HFFc6 (cell line): Measurements from ENCODE around the gene SNRNP48. TPM values are rescaled to one million over a fixed set of nuclear protein-coding genes. Genes with fewer than 3 reads are reported as not detected.

Experiments
- DNase-seq: peaks from one replicate; pipeline ENCODE4 v3.0.0-alpha.2; 2018
- H3K27ac Mint-ChIP-seq: 2 replicates; pipeline ENCODE4 v1.8.0; 2020; ENCODE audit warnings: mild to moderate bottlenecking, mixed read lengths
- H3K27me3 Mint-ChIP-seq: 2 replicates; pipeline ENCODE4 v1.8.0; 2021; ENCODE audit warnings: mild to moderate bottlenecking, moderate library complexity, mixed read lengths; ENCODE audit not compliant: insufficient read depth
- H3K36me3 Mint-ChIP-seq: 2 replicates; pipeline ENCODE4 v1.8.0; 2021; ENCODE audit warnings: low read depth, mixed read lengths
- H3K4me1 Mint-ChIP-seq: 2 replicates; pipeline ENCODE4 v1.8.0; 2020; ENCODE audit warnings: low read depth, mixed read lengths
- H3K4me3 Mint-ChIP-seq: 2 replicates; pipeline ENCODE4 v1.8.0; 2020; ENCODE audit warnings: mild to moderate bottlenecking, moderate library complexity, mixed read lengths
- H3K9me3 Mint-ChIP-seq: 2 replicates; pipeline ENCODE4 v1.8.0; 2020; ENCODE audit warnings: mild to moderate bottlenecking, mixed read lengths
- total RNA-seq, 6 experiments: library from RNA; stranded (reverse); fragmentation: NEBNext Ultra II Directional; extraction: Animal tissue kit (Norgen Biotek cat#: 25700); gene quantifications; 2 replicates in 1 of 6; 3 replicates in 5 of 6; pipeline ENCODE4 v1.2.3, GENCODE V29; 2021
- TF ChIP-seq, protein P1 (sequence below): fragments of 200-600 bp; sonication (generic); IDR thresholded peaks from 2 replicates; pipeline ENCODE4 v1.5.0; 2021; ENCODE audit warnings: antibody characterized with exemption, mild to moderate bottlenecking

The SNRNP48 gene
- total RNA-seq, 6 experiments from 2014 or later, result 9.7 to 12.9 (median 11.9) TPM

DNA sequence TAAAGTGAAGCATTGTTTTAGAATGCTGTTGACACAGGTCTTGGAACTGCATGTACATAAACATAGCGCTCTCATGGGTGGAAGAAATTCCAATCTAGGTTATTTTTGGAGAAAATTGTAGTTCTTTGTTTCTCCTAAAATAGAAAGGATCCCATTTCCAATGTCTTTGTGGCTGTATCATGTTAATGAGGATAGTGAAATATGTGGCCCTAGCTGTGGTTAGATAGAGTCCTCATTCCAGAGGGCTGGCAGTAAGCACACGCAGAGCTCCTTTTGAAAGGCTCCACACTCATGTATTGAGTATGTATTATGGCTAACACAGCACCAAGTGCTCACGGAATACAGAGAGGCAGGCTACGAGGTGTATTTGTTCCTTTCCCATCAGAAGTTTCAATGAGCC is 60.9 kb downstream of the SNRNP48 start:
- Mint-ChIP-seq H3K27ac (peak overlapping the region; percentile 20), H3K9me3 (no peaks in the 10 kb centered on the region), H3K36me3 (no peaks in the 10 kb centered on the region), H3K4me3 (no peak overlapping the region), H3K4me1 (peaks cover 47% of the 10 kb centered on the region), H3K27me3 (peaks cover 12% of the 10 kb centered on the region; the same call in 1 of the 2 replicates)
- TF ChIP-seq, protein P1, sequence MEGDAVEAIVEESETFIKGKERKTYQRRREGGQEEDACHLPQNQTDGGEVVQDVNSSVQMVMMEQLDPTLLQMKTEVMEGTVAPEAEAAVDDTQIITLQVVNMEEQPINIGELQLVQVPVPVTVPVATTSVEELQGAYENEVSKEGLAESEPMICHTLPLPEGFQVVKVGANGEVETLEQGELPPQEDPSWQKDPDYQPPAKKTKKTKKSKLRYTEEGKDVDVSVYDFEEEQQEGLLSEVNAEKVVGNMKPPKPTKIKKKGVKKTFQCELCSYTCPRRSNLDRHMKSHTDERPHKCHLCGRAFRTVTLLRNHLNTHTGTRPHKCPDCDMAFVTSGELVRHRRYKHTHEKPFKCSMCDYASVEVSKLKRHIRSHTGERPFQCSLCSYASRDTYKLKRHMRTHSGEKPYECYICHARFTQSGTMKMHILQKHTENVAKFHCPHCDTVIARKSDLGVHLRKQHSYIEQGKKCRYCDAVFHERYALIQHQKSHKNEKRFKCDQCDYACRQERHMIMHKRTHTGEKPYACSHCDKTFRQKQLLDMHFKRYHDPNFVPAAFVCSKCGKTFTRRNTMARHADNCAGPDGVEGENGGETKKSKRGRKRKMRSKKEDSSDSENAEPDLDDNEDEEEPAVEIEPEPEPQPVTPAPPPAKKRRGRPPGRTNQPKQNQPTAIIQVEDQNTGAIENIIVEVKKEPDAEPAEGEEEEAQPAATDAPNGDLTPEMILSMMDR, result no peak
- DNase-seq, result peak; percentile 51

DNA sequence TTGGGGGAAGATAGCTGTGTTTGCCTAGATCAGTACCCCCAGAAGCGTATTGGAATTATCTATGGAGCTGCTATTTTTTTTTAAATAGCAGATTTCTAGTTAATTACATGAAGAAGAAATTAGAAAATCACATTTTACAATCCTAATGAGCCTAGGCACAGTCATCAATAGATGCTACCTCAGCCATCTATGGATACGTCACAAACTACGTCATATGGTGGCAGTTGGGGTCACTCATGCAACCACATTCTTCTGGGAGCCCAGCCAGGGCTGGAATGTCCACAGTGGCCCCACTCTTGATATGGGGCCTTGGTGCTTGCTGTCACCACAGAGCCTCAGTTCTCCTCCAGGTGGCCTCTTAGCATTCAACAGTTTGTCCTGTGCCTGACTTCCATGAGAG is 63.0 kb downstream of the SNRNP48 start:
- Mint-ChIP-seq H3K36me3 (no peaks in the 10 kb centered on the region), H3K4me3 (no peak overlapping the region), H3K4me1 (peaks cover 26% of the 10 kb centered on the region), H3K27ac (no peak overlapping the region), H3K9me3 (no peaks in the 10 kb centered on the region), H3K27me3 (peaks cover 19% of the 10 kb centered on the region)
- TF ChIP-seq, protein P1, result no peak
- DNase-seq, result no peak

DNA sequence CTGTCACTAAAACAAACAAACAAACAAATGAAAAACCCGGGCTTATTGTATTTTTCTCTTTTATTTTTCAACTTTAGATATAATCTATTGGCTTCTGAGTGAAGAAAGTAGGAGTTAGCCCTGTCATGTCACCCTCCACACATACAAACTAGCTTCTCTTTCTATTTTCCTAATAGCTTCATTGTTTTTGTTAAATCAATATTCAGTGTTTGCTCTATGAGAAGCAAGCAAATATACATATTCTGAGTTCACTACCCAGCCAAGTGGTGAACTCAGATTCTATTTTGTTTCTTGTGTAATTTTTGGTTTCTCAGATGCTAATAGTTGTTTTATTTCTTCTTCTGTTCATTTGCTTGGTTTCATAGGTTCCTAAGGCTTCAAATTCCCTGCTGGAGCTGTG is 66.4 kb downstream of the SNRNP48 start:
- TF ChIP-seq, protein P1, result no peak
- Mint-ChIP-seq H3K4me3 (no peak overlapping the region), H3K9me3 (no peaks in the 10 kb centered on the region), H3K27ac (no peak overlapping the region), H3K36me3 (no peaks in the 10 kb centered on the region), H3K27me3 (peaks cover 29% of the 10 kb centered on the region), H3K4me1 (peaks cover 6% of the 10 kb centered on the region)
- no peak for DNase-seq

DNA sequence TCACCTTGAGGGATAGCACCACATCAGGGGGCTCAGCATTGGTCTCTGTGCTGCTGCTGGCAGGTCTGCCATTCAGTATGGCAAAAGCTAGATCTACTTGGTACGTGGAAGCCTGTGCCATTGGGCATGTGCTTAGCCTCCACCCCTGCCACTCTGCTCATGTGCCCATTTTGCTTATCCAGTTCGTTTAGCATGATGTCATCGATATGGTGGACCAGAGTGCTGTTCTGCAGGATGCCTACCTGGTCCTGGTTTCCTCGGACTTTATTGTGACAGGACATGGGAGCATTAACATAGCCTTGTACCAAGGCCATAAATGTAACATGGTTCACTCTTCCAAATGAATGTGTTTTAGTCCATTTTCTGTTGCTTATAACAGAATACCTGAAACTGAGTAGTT is 68.5 kb downstream of the SNRNP48 start:
- no peaks in the 10 kb centered on the region for H3K36me3 Mint-ChIP-seq
- no peak overlapping the region for H3K4me3 Mint-ChIP-seq
- no peaks in the 10 kb centered on the region for H3K9me3 Mint-ChIP-seq
- TF ChIP-seq, protein P1, result no peak
- DNase-seq, result no peak
- peaks cover 32% of the 10 kb centered on the region for H3K27me3 Mint-ChIP-seq
- no peak overlapping the region for H3K27ac Mint-ChIP-seq
- H3K4me1 Mint-ChIP-seq, result peaks cover 1% of the 10 kb centered on the region

DNA sequence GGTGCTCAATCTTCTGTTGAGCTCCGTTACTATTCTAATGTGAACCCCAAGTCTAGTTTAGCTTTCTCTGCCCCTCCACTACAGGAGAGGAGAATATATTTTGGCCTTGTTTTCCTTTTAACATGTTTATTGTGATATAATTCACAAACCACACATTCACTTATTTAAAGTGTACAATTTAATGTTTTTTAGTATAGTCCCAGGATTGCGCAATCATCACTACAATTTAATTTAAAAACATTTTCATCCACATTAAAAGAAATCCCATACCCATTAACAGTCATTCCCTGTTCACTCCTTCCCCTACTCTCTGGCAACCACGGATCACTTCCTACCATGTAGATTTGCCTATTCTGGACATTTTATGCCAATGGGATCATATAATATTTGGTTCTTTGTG is 71.4 kb downstream of the SNRNP48 start:
- H3K27ac Mint-ChIP-seq, result no peak overlapping the region
- no peaks in the 10 kb centered on the region for H3K36me3 Mint-ChIP-seq
- H3K9me3 Mint-ChIP-seq, result no peaks in the 10 kb centered on the region
- H3K4me3 Mint-ChIP-seq, result no peak overlapping the region
- no peak for DNase-seq
- H3K4me1 Mint-ChIP-seq, result no peaks in the 10 kb centered on the region
- TF ChIP-seq, protein P1, result no peak
- peaks cover 22% of the 10 kb centered on the region for H3K27me3 Mint-ChIP-seq

Other genes starting within 250 kb of the SNRNP48 start
- gene CAGE1, start 200.5 kb upstream of the SNRNP48 start, total RNA-seq, result under 1 TPM in 1 of 6 experiments, not detected in 5; 0.22 TPM
- 10 to 100 TPM; 16.6 to 19.5 (median 17.8) TPM for gene RIOK1, start 200.4 kb upstream of the SNRNP48 start, total RNA-seq
- gene DSP, start 48.5 kb upstream of the SNRNP48 start, total RNA-seq, result 10 to 100 TPM; 33.8 to 65.4 (median 37.0) TPM
- gene BMP6, start 135.9 kb downstream of the SNRNP48 start, total RNA-seq, result under 1 TPM in 5 of 6 experiments, not detected in 1; 0.05 to 0.43 (median 0.11) TPM